ENCODE results near the gene ZNF331. TPM values are rescaled to one million over a fixed set of nuclear protein-coding genes. Genes with fewer than 3 reads are reported as not detected.

ZNF331 gene
- total RNA-seq, 4 donors from 2014 or later: 6.8 to 35.5 (median 11.9) TPM

GRCh38 chr19:53553156-53553555 lies 15.2 kb downstream of the ZNF331 start:
- Histone ChIP-seq H3K4me3 (no peak overlapping the region), H3K4me1 (peaks cover 0 to 5% (median 0%) of the 10 kb centered on the region in 4 donors), H3K36me3 (no peaks in the 10 kb centered on the region), H3K9me3 (no peaks in the 10 kb centered on the region), H3K27me3 (no peaks in the 10 kb centered on the region), H3K27ac (peak overlapping the region in 1 of 4 donors; percentile 81)
- DNase-seq: no peak
- TF ChIP-seq CTCF (IDR thresholded peaks at IDR 0.05) (no peak), POLR2A (IDR thresholded peaks at IDR 0.05) (no peak)

GRCh38 chr19:53553865-53554791 lies 16.2 kb downstream of the ZNF331 start:
- Histone ChIP-seq H3K9me3 (no peaks in the 10 kb centered on the region), H3K4me3 (peak overlapping the region; percentile 54 to 67 (median 60))
- TF ChIP-seq CTCF (IDR thresholded peaks at IDR 0.05): no peak
- TF ChIP-seq POLR2A (IDR thresholded peaks at IDR 0.05): peak in 1 of 2 donors; percentile 19

GRCh38 chr19:53554804-53555203 lies 16.9 kb downstream of the ZNF331 start:
- H3K36me3 ChIP-seq: no peaks in the 10 kb centered on the region
- TF ChIP-seq POLR2A (IDR thresholded peaks at IDR 0.05) (no peak), CTCF (IDR thresholded peaks at IDR 0.05) (no peak)
- H3K27me3 ChIP-seq: no peaks in the 10 kb centered on the region
- no peak for DNase-seq
- H3K4me3 ChIP-seq: peak overlapping the region; percentile 54 to 67 (median 60)
- H3K27ac ChIP-seq: peak overlapping the region; percentile 77 to 86 (median 83)
- peaks cover 0 to 5% (median 0%) of the 10 kb centered on the region in 4 donors for H3K4me1 ChIP-seq
- H3K9me3 ChIP-seq: no peaks in the 10 kb centered on the region

More at GRCh38 chr19:53553865-53554791, 16.2 kb downstream of the ZNF331 start:
- Histone ChIP-seq H3K36me3 (no peaks in the 10 kb centered on the region), H3K27me3 (no peaks in the 10 kb centered on the region), H3K4me1 (peaks cover 0 to 5% (median 0%) of the 10 kb centered on the region in 4 donors), H3K27ac (peak overlapping the region; percentile 77 to 86 (median 83))
- DNase-seq: peak; percentile 80 to 94 (median 85)

GRCh38 chr19:53555352-53555751 lies 17.4 kb downstream of the ZNF331 start:
- Histone ChIP-seq H3K4me3 (peak overlapping the region in 1 of 4 donors; percentile 67), H3K36me3 (peaks cover 0 to under 1% (median 0%) of the 10 kb centered on the region in 3 donors)

GRCh38 chr19:53571339-53571738 lies 33.4 kb downstream of the ZNF331 start:
- no peak for DNase-seq
- Histone ChIP-seq H3K36me3 (peaks cover 0 to 41% (median 0%) of the 10 kb centered on the region in 3 donors), H3K27ac (no peak overlapping the region), H3K27me3 (no peaks in the 10 kb centered on the region), H3K4me3 (no peak overlapping the region), H3K4me1 (no peaks in the 10 kb centered on the region), H3K9me3 (peaks cover 0 to 6% (median 0%) of the 10 kb centered on the region in 4 donors)
- TF ChIP-seq POLR2A (IDR thresholded peaks at IDR 0.05): no peak
- no peak for TF ChIP-seq CTCF (IDR thresholded peaks at IDR 0.05)

More at GRCh38 chr19:53555352-53555751, 17.4 kb downstream of the ZNF331 start:
- TF ChIP-seq POLR2A (IDR thresholded peaks at IDR 0.05) (no peak), CTCF (IDR thresholded peaks at IDR 0.05) (no peak)
- Histone ChIP-seq H3K9me3 (no peaks in the 10 kb centered on the region), H3K27ac (peak overlapping the region; percentile 77 to 86 (median 83)), H3K4me1 (peaks cover 0 to 5% (median 0%) of the 10 kb centered on the region in 4 donors), H3K27me3 (no peaks in the 10 kb centered on the region)
- DNase-seq: no peak
